Keratinocyte (primary cell): Measurements from ENCODE around the gene TSACC. TPM values are rescaled to one million over a fixed set of nuclear protein-coding genes. Genes with fewer than 3 reads are reported as not detected.

ENCODE experiments used
- DNase-seq: peaks from one replicate; pipeline ENCODE4 v3.0.0-alpha.2; 2011; ENCODE audit warnings: low read depth, missing footprints, low spot score
- FAIRE-seq: peaks from 2 replicates; lab custom pipeline; 2011; peaks lifted over from hg19 to GRCh38; lab: Jason Lieb, UNC
- H2AFZ ChIP-seq: 2 replicates; pipeline ENCODE4 v1.6.0; 2012; ENCODE audit warnings: low read length, control low read depth, inconsistent platforms; ENCODE audit not compliant: control insufficient read depth
- H3K27ac ChIP-seq: 2 replicates; pipeline ENCODE4 v1.5.1; 2011; ENCODE audit warnings: low read length; ENCODE audit not compliant: control insufficient read depth, insufficient read depth
- H3K27me3 ChIP-seq: 3 replicates; pipeline ENCODE4 v1.6.0; 2011; ENCODE audit warnings: low read length; ENCODE audit not compliant: control insufficient read depth, insufficient read depth; ENCODE audit errors: extremely low read depth
- H3K36me3 ChIP-seq, 2 experiments: 2 replicates in 1 of 2; 3 replicates in 1 of 2; pipeline ENCODE4 v1.5.1; 2011; ENCODE audit warnings: low read length in 2 of 2, mild to moderate bottlenecking in 1 of 2; ENCODE audit not compliant: control insufficient read depth in 2 of 2, insufficient read depth in 2 of 2; ENCODE audit errors: extremely low read depth in 1 of 2
- H3K4me1 ChIP-seq: 3 replicates; pipeline ENCODE4 v1.5.1; 2011; ENCODE audit warnings: low read length; ENCODE audit not compliant: control insufficient read depth, insufficient read depth; ENCODE audit errors: extremely low read depth
- H3K4me2 ChIP-seq: 3 replicates; pipeline ENCODE4 v1.6.0; 2011; ENCODE audit warnings: low read depth, low read length; ENCODE audit not compliant: control insufficient read depth, insufficient read depth; ENCODE audit errors: extremely low read depth
- H3K4me3 ChIP-seq, 3 experiments: fragments of 200-600 bp in 1 of 3; sonication (generic) in 1 of 3; 2 replicates in 2 of 3; 3 replicates in 1 of 3; pipeline ENCODE4 v1.5.1; 2011 to 2016; ENCODE audit warnings: low read length in 3 of 3, mild to moderate bottlenecking in 3 of 3, control low read depth in 2 of 3, inconsistent platforms in 1 of 3, low read depth in 1 of 3, mixed read lengths in 1 of 3, mixed run types in 1 of 3, moderate library complexity in 1 of 3; ENCODE audit not compliant: control insufficient read depth in 2 of 3, insufficient read depth in 2 of 3; ENCODE audit errors: extremely low read depth in 1 of 3
- H3K79me2 ChIP-seq: 2 replicates; pipeline ENCODE4 v1.6.0; 2012; ENCODE audit warnings: low read length; ENCODE audit not compliant: control insufficient read depth, insufficient read depth
- H3K9ac ChIP-seq: 3 replicates; pipeline ENCODE4 v1.6.0; 2011; ENCODE audit warnings: low read length; ENCODE audit not compliant: control insufficient read depth, insufficient read depth; ENCODE audit errors: extremely low read depth
- H3K9me1 ChIP-seq: 3 replicates; pipeline ENCODE4 v1.6.0; 2011; ENCODE audit warnings: low read length; ENCODE audit not compliant: control insufficient read depth, insufficient read depth; ENCODE audit errors: extremely low read depth
- H3K9me3 ChIP-seq: 2 replicates; pipeline ENCODE4 v1.5.1; 2012; ENCODE audit warnings: low read depth, low read length; ENCODE audit not compliant: control insufficient read depth
- H4K20me1 ChIP-seq: 3 replicates; pipeline ENCODE4 v1.6.0; 2011; ENCODE audit warnings: low read length; ENCODE audit not compliant: control insufficient read depth, insufficient read depth; ENCODE audit errors: extremely low read depth
- CTCF ChIP-seq, 3 experiments: IDR thresholded peaks in 1 of 3; conservative IDR thresholded peaks in 1 of 3; optimal IDR thresholded peaks in 1 of 3; 2 replicates in 2 of 3; 3 replicates in 1 of 3; pipeline versions ENCODE3 to v1.5.1; 2011; ENCODE audit warnings: low read length in 3 of 3, mild to moderate bottlenecking in 3 of 3, moderate library complexity in 2 of 3, control low read depth in 1 of 3, inconsistent platforms in 1 of 3; ENCODE audit not compliant: insufficient read depth in 2 of 3; ENCODE audit errors: extremely low read depth in 1 of 3
- EZH2 ChIP-seq: IDR thresholded peaks from one replicate; pipeline ENCODE4 v1.6.1; 2012; ENCODE audit warnings: inconsistent platforms, mild to moderate bottlenecking, low read length, moderate library complexity
- dilution Hi-C: fragments of 300-500 bp; cut with MboI; formaldehyde crosslinking; loops from one replicate; pipeline ENCODE4 v1.7.0; 2020; ENCODE audit warnings: low sequenced_read_pairs; ENCODE audit not compliant: extremely low pct_ligation_motif_present
- polyA plus RNA-seq, 5 experiments: library from polyadenylated mRNA; depleted of rRNA in 3 of 5; stranded (reverse) in 3 of 5; stranded (forward) in 1 of 5; unstranded in 1 of 5; fragments of >200 nt; gene quantifications; 1 replicate in 1 of 5; 2 replicates in 3 of 5; 3 replicates in 1 of 5; pipeline versions ENCODE4 v1.2.1 to v1.2.3, GENCODE V29; 2011 to 2012; ENCODE audit warnings: missing spikeins in 2 of 5, low read depth in 1 of 5, low replicate concordance in 1 of 5

TSACC gene
- polyA plus RNA-seq, 1 donor (not counting 4 experiments of a cell fraction or from before 2014, with no cell fraction given) = 2.5 TPM

GRCh38 chr1:156337888-156338179, 492 bp upstream of the TSACC start:
- H2AFZ ChIP-seq = peak overlapping the region; percentile 88

GRCh38 chr1:156342166-156342955, 4.0 kb downstream of the TSACC start:
- no peak overlapping the region for H2AFZ ChIP-seq
- no peaks in the 10 kb centered on the region for H3K9me1 ChIP-seq
- no peaks in the 10 kb centered on the region for H3K27me3 ChIP-seq
- DNase-seq = no peak
- peaks cover 8% of the 10 kb centered on the region for H3K79me2 ChIP-seq
- no peaks in the 10 kb centered on the region for H3K4me1 ChIP-seq
- H3K36me3 ChIP-seq = no peaks in the 10 kb centered on the region
- H3K9me3 ChIP-seq = no peaks in the 10 kb centered on the region
- H3K27ac ChIP-seq = no peak overlapping the region
- no peak overlapping the region for H3K9ac ChIP-seq
- no peak overlapping the region for H3K4me3 ChIP-seq
- H3K4me2 ChIP-seq = no peak overlapping the region
- no peak for FAIRE-seq
- no peak for TF ChIP-seq CTCF (optimal IDR thresholded peaks at IDR 0.05 in 1 of 3, IDR thresholded peaks at IDR 0.05 in 1 of 3, conservative IDR thresholded peaks at IDR 0.05 in 1 of 3; ENCODE audit: extremely low read depth in 1 of 3, insufficient read depth in 2 of 3, low read length in 3 of 3)
- H4K20me1 ChIP-seq = no peaks in the 10 kb centered on the region
- dilution Hi-C loops = no loop called here

More at GRCh38 chr1:156337888-156338179, 492 bp upstream of the TSACC start:
- Histone ChIP-seq H3K9ac (peak overlapping the region; percentile 94), H3K4me1 (peaks cover 14% of the 10 kb centered on the region), H3K27me3 (no peaks in the 10 kb centered on the region), H4K20me1 (no peaks in the 10 kb centered on the region), H3K79me2 (peaks cover 49% of the 10 kb centered on the region), H3K4me2 (peak overlapping the region; percentile 87), H3K9me3 (no peaks in the 10 kb centered on the region), H3K9me1 (no peaks in the 10 kb centered on the region), H3K4me3 (peak overlapping the region; percentile 72 to 100 (median 99)), H3K27ac (peak overlapping the region; percentile 81), H3K36me3 (peaks cover 15 to 26% of the 10 kb centered on the region in 2 experiments)
- DNase-seq (no peak), FAIRE-seq (no peak)
- no peak for TF ChIP-seq CTCF (optimal IDR thresholded peaks at IDR 0.05 in 1 of 3, IDR thresholded peaks at IDR 0.05 in 1 of 3, conservative IDR thresholded peaks at IDR 0.05 in 1 of 3; ENCODE audit: extremely low read depth in 1 of 3, insufficient read depth in 2 of 3, low read length in 3 of 3)
- TF ChIP-seq EZH2 = no peak
- dilution Hi-C loops = no loop called here
